ENCODE data around the gene DIAPH2. TPM values are rescaled to one million over a fixed set of nuclear protein-coding genes. Genes with fewer than 3 reads are reported as not detected.
"Not testable (repeated sequence)": the region's sequence is repeated elsewhere in the genome, so short reads cannot be mapped to it uniquely, and the experiment has no call there.

DIAPH2 gene
- polyA plus RNA-seq (2013, experiment 1 of 2; ENCODE audit: insufficient read length) = 5.8 TPM
- polyA plus RNA-seq (2013, experiment 2 of 2; ENCODE audit: insufficient read length) = 6.7 TPM

GRCh38 chrX:96684339-96685209 is at the start of gene DIAPH2:
Gene DIAPH2, plus strand, starts transcription at chrX:96684842.
- DNase-seq = peak; percentile 71

- DNase-seq = no peak
Observed at GRCh38 chrX:96650023-96650422, 34.6 kb upstream of the DIAPH2 start.

GRCh38 chrX:96655947-96656623 is 28.6 kb upstream of the DIAPH2 start:
- no peak for DNase-seq

GRCh38 chrX:96682516-96682915 is 2.1 kb upstream of the DIAPH2 start:
- no peak for DNase-seq

GRCh38 chrX:96683997-96684338 is 674 bp upstream of the DIAPH2 start:
- no peak for DNase-seq

GRCh38 chrX:96685210-96686099 is 813 bp downstream of the DIAPH2 start:
- peak; percentile 41 for DNase-seq

- no peak for DNase-seq
Observed at GRCh38 chrX:96687776-96688175, 3.1 kb downstream of the DIAPH2 start.

GRCh38 chrX:96688789-96689188 is 4.1 kb downstream of the DIAPH2 start:
- no peak for DNase-seq

- DNase-seq = no peak
Observed at GRCh38 chrX:96689991-96690390, 5.3 kb downstream of the DIAPH2 start.

GRCh38 chrX:96692454-96692853 is 7.8 kb downstream of the DIAPH2 start:
- no peak for DNase-seq

- no peak for DNase-seq
Observed at GRCh38 chrX:96692890-96693289, 8.2 kb downstream of the DIAPH2 start.

- DNase-seq = no peak
Observed at GRCh38 chrX:96693407-96693806, 8.8 kb downstream of the DIAPH2 start.

- no peak for DNase-seq
Observed at GRCh38 chrX:96696462-96696861, 11.8 kb downstream of the DIAPH2 start.

GRCh38 chrX:96700625-96701024 is 16.0 kb downstream of the DIAPH2 start:
- no peak for DNase-seq

- DNase-seq = no peak
Observed at GRCh38 chrX:96703379-96703778, 18.7 kb downstream of the DIAPH2 start.

GRCh38 chrX:96703816-96704215 is 19.2 kb downstream of the DIAPH2 start:
- no peak for DNase-seq

GRCh38 chrX:96704629-96705028 is 20.0 kb downstream of the DIAPH2 start:
- DNase-seq = peak; percentile 17

- no peak for DNase-seq
Observed at GRCh38 chrX:96705905-96706304, 21.3 kb downstream of the DIAPH2 start.

- no peak for DNase-seq
Observed at GRCh38 chrX:96707804-96708203, 23.2 kb downstream of the DIAPH2 start.

GRCh38 chrX:96710031-96710430 is 25.4 kb downstream of the DIAPH2 start:
- DNase-seq = no peak

GRCh38 chrX:96713303-96713702 is 28.7 kb downstream of the DIAPH2 start:
- DNase-seq = no peak

GRCh38 chrX:96714393-96714792 is 29.8 kb downstream of the DIAPH2 start:
- DNase-seq = not testable (repeated sequence)

- DNase-seq = no peak
Observed at GRCh38 chrX:96715481-96715880, 30.8 kb downstream of the DIAPH2 start.
